Left lung (tissue), 10 donors: ENCODE measurements around the gene SLC35G1. TPM values are rescaled to one million over a fixed set of nuclear protein-coding genes. Genes with fewer than 3 reads are reported as not detected.

ENCODE experiments used
- ATAC-seq: fragments of 200-7000 bp; cut with Tn5 transposase; one replicate; pipeline ENCODE4 v1.9.1; 2020; ENCODE audit warnings: moderate library complexity
- DNase-seq, 4 donors: peaks; one replicate each; pipeline ENCODE4 v3.0.0-alpha.2; 2013 to 2020
- H3K27ac ChIP-seq, 2 donors: fragments of 200-600 bp; sonication (generic) in 1 of 2; one replicate each; pipeline versions ENCODE4 v1.5.0 to v1.8.0; 2020 to 2021
- H3K27me3 ChIP-seq, 2 donors: fragments of 200-600 bp; sonication (generic) in 1 of 2; one replicate each; pipeline versions ENCODE4 v1.5.0 to v1.8.0; 2020 to 2021
- H3K36me3 ChIP-seq, 2 donors: fragments of 200-600 bp; sonication (generic) in 1 of 2; one replicate each; pipeline versions ENCODE4 v1.5.0 to v1.8.0; 2020 to 2021
- H3K4me1 ChIP-seq, 2 donors: fragments of 200-600 bp; one replicate each; pipeline ENCODE4 v1.8.0; 2021
- H3K4me3 ChIP-seq, 2 donors: fragments of 200-600 bp; sonication (generic) in 1 of 2; one replicate each; pipeline versions ENCODE4 v1.5.0 to v1.8.0; 2020 to 2021; ENCODE audit warnings: mild to moderate bottlenecking in 1 of 2
- H3K9me3 ChIP-seq, 2 donors: fragments of 200-600 bp; sonication (generic) in 1 of 2; one replicate each; pipeline versions ENCODE4 v1.5.0 to v1.8.0; 2020 to 2021
- CTCF ChIP-seq, 2 donors: fragments of 200-600 bp; sonication (generic) in 1 of 2; IDR thresholded peaks; one replicate each; pipeline versions ENCODE4 v1.5.0 to v1.8.0; 2021; ENCODE audit warnings: antibody characterized with exemption in 2 of 2
- intact Hi-C, 2 donors: fragments of 100-400 bp; cut with DNase I; formaldehyde crosslinking; loops; one replicate each; pipeline versions ENCODE4 v1.11.2 to v1.14.2; 2022
- polyA plus RNA-seq, 6 donors: library from polyadenylated mRNA; unstranded; fragments of 120-200 nt; gene quantifications; one replicate each; pipeline ENCODE4 v1.2.1, GENCODE V29; 2013; ENCODE audit not compliant: insufficient read length in 6 of 6
- total RNA-seq, 2 donors: library from RNA; stranded (reverse); fragmentation: NEBNext Ultra II Directional; extraction: Animal tissue kit (Norgen Biotek cat#: 25700); gene quantifications; one replicate each; pipeline ENCODE4 v1.2.1, GENCODE V29; 2021
- donor health status: DM: no; HTN: yes; CAD: no.
- donor health status: DM: no; HTN: no; CAD: no.

Gene SLC35G1
- total and polyA plus RNA-seq, 8 donors, result 3.7 to 8.7 (median 7.5) TPM

- no peak for DNase-seq
- no peak for TF ChIP-seq CTCF (IDR thresholded peaks at IDR 0.05)
- H3K4me3 ChIP-seq, result no peak overlapping the region
- H3K27me3 ChIP-seq, result no peaks in the 10 kb centered on the region
- intact Hi-C loops, result no loop called here
- peak; percentile 76 for ATAC-seq
- H3K36me3 ChIP-seq, result no peaks in the 10 kb centered on the region
- no peak overlapping the region for H3K27ac ChIP-seq
- H3K9me3 ChIP-seq, result no peaks in the 10 kb centered on the region
- no peaks in the 10 kb centered on the region for H3K4me1 ChIP-seq
Observed at GRCh38 chr10:93873420-93874115, 20.2 kb upstream of the SLC35G1 start.

- peak; percentile 41 for ATAC-seq
- TF ChIP-seq CTCF (IDR thresholded peaks at IDR 0.05), result no peak
Observed at GRCh38 chr10:93874309-93875031, 19.3 kb upstream of the SLC35G1 start.

DNA sequence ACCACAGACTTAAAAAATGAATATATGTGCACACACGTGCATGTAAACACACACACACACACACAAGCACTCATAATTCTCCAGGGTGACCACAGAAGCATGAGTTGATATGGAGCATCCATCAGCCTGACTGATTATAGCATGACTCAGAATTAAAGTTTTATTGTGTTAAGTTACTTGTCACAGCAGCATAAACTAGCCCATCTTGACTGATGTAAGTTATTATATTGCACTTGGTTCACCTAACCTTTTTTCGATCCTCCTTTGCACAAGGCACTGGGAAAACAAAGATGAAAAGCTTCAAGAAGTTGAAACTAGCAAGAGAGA, 18.8 kb upstream of the SLC35G1 start:
- intact Hi-C loops, result no loop called here
- ATAC-seq, result no peak
- no peaks in the 10 kb centered on the region for H3K27me3 ChIP-seq
- no peak for DNase-seq
- TF ChIP-seq CTCF (IDR thresholded peaks at IDR 0.05), result no peak
- H3K27ac ChIP-seq, result no peak overlapping the region
- H3K4me1 ChIP-seq, result no peaks in the 10 kb centered on the region
- H3K4me3 ChIP-seq, result no peak overlapping the region
- no peaks in the 10 kb centered on the region for H3K9me3 ChIP-seq
- no peaks in the 10 kb centered on the region for H3K36me3 ChIP-seq

More at GRCh38 chr10:93874309-93875031, 19.3 kb upstream of the SLC35G1 start:
- Histone ChIP-seq H3K9me3 (no peaks in the 10 kb centered on the region), H3K4me3 (no peak overlapping the region), H3K27ac (no peak overlapping the region), H3K36me3 (no peaks in the 10 kb centered on the region), H3K4me1 (no peaks in the 10 kb centered on the region), H3K27me3 (no peaks in the 10 kb centered on the region)
- DNase-seq, result no peak
- intact Hi-C loops, result no loop called here

GRCh38 chr10:93876381-93876780, 17.4 kb upstream of the SLC35G1 start:
- DNase-seq (no peak), ATAC-seq (no peak)
- Histone ChIP-seq H3K4me1 (no peaks in the 10 kb centered on the region), H3K9me3 (no peaks in the 10 kb centered on the region), H3K36me3 (no peaks in the 10 kb centered on the region), H3K4me3 (no peak overlapping the region), H3K27ac (no peak overlapping the region), H3K27me3 (no peaks in the 10 kb centered on the region)
- TF ChIP-seq CTCF (IDR thresholded peaks at IDR 0.05), result no peak
- intact Hi-C loops, result no loop called here

- Histone ChIP-seq H3K27ac (no peak overlapping the region), H3K9me3 (no peaks in the 10 kb centered on the region), H3K36me3 (no peaks in the 10 kb centered on the region), H3K27me3 (no peaks in the 10 kb centered on the region), H3K4me3 (no peak overlapping the region), H3K4me1 (no peaks in the 10 kb centered on the region)
- TF ChIP-seq CTCF (IDR thresholded peaks at IDR 0.05), result no peak
- DNase-seq (no peak), ATAC-seq (no peak)
- intact Hi-C loops, result no loop called here
Observed at GRCh38 chr10:93879273-93879672, 14.5 kb upstream of the SLC35G1 start.
